Measurements from ENCODE around the gene RHBDF2.

RHBDF2 gene

GRCh38 chr17:76499267-76499667 lies 2.0 kb downstream of the RHBDF2 start:
- DNase-seq: no peak

DNA sequence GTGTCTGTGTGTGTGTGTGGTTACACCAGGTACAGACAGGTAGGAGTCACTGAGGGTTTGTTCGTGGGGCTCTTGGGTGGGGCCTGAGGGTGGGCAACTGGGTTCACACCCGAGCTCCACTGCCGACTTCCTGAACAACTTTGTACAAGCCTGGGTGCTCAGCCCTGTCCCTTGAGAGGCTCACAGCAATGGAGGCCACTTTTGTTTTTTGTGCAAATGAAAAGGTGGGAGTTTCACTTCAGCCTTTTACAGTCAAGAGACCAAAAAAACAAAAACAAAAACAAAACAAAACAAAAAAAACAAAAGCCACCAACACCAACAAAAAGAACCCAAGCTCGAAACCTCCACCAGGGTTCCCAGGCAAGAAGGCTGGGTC lies 2.4 kb downstream of the RHBDF2 start:
- no peak for DNase-seq

DNA sequence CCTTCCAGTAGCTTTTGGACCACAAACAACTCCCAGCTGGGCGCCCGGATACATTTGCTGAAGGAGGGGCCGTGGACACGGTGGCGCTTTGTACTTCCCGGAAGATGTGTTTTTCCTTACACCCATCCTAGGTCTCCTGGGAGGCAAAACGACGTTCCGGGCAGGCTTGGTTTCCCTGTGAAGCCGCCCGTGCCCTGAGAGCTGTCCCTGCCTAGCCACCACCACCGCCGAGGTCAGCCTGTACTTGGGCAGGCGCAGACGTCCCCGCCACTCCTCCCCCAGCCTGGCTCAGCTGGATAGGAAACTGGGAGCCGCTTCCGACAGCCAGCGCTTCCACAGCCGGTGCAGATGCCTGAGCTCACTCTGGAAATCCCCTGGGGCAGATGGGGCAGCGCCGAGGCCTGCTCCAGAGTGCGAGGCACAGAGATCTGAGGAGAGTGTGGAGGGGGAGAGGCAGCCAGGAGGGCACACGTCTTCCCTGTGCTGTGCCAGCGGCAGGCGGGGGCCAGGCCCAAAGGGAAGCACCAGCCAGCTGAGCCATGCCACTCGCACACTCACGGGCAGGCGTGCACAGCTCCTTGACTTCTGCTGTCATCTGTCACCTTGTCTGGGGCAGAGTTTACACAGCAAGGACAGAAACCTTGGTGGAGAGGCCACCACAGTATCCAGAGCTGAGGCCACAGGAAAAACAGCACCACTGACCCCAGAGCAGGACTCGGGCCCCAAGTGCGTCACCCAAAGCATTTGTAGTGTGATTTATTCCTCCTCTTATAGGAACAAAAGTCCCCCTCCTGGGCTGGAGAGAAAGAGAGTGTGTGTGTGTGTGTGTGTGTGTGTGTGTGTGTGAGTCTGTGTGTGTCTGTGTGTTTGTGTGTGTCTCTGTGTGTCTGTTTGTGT lies 3.0 kb downstream of the RHBDF2 start:
- DNase-seq: no peak

- DNase-seq: no peak
These were observed 3.6 kb downstream of the RHBDF2 start for GRCh38 chr17:76497699-76497978.

- DNase-seq: no peak
These were observed 4.8 kb downstream of the RHBDF2 start for GRCh38 chr17:76496464-76496863.

DNA sequence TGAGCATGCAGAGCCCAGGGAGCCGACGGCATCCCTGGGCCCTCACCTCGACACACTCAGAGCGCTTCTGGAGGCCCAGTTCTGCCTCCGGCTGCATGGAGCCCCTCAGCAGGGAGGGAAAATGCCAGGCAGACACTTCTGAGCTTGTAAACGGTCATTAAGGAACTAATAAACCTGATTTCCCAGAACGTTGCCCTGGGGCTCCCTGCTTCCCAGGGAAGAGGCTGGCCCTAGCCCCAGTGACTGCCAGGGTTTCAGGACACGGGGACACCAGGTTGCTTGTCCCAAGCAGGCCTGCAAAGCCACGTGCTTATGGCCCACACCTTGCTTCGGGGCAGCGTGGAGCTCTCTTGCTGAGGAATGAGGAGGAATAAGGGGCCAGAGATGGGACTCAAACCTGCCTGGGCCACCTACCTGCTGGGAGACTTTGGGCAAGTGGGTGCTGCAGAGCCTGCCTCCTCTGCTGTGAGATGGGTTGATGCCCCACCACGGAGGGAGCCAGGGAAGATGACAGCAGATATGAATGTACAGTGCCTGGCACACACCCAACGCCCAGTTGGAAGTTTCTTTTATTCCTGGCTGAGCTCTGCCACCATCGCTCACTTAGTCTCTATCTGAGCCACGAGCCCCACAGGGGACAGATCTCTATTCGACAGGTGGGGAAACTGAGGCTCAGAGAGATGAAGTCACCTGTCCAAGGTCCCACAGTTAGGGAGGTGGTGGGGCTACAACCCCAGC lies 5.4 kb downstream of the RHBDF2 start:
- DNase-seq: no peak

DNA sequence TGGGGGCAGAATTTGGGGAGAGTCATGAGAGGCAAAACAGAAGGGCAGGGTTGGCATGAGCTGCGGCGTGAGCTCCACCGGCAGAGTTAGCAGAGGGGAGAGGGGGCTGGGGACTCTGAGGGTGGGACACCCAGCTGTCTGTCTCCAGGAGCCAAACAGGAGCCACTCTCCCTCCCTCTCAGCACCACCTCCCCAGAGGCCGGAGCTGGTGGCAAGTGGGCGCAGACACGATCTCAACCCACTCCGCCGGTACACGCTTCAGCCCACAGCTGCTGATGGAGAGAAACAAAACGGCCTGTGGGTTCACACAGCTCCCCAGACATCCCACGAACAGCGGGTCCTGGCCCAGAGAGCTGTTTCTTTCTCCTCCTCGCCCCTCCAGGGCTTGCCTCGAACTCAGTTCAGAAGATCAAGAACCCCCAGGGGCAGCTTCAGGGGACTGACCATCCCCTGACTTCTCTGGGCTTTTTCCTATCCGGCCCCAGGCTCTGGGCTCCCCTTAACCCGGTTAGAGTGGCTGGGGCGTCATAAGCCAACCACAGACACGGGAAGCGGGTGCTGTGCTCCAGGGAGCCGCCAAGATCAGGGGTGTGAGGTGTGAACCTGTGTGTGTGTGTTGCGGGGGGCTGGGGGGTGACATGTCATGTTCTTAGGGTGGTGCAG lies 7.6 kb downstream of the RHBDF2 start:
- DNase-seq: no peak

DNA sequence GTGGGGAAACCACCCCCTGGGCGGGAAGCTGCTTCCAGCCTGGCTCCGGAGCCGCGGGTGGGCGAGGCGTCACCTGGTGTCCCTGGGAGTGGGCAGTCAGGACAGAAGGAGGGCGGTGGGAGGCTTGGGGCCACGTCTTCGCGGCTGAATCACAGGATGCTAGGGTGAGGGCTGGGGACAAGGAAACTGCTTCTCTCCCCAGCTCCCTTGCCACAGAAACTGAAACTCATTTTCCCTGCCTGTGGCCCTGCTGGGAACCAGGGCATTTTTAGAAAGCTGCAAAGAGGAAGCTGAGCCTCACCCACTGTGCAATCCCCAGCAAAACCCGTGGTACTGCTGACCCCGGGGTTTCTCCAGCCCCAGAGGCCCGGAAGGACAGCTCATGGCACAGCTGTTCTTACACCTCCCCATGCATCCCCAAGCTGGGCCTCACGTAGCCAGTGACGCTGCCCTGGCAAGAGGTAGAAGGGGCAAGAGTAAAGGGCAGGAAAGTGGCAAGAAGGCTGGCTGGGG lies 8.2 kb downstream of the RHBDF2 start:
- DNase-seq: no peak

DNA sequence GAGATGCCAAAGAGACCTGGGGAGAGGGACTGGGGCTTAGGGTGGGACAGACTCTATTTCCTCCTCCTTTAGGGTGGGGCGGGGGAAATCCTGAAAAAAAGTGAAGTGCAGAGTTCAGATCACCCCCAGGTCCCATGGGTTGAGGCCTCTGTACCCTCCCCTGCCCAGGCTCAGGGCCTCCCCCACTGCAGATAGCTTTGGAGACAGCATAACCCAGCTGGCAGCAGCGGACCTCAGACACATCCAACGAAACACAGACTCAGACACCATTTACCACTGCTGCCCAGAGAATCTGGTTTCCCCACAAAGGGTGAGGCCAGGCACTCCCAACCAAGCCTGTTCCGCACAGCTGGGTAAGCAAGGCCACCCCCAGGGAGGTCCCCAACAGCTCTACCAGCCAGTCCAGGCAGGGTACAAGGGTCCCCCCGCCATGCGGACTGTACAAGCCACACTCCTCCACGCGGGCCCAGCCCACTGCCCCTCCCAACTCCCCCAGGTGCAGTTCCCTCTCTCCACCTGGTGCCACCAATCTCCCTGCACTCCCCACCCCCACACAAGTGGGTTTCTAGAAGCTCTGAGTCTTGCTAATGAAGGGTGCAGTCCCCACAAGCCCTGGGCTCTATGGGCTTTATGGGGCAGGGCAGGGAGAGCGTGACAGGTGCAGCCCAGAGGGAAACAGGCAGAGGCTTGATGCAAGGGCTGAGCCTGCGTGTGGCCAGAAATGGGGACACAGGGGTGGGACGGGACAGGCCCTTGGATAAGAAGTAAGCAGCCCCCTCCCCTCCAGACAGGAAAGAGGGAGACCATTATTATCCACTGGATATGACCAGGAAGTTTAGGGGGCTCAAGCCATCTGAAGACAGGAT lies 8.9 kb downstream of the RHBDF2 start:
- no peak for DNase-seq

DNA sequence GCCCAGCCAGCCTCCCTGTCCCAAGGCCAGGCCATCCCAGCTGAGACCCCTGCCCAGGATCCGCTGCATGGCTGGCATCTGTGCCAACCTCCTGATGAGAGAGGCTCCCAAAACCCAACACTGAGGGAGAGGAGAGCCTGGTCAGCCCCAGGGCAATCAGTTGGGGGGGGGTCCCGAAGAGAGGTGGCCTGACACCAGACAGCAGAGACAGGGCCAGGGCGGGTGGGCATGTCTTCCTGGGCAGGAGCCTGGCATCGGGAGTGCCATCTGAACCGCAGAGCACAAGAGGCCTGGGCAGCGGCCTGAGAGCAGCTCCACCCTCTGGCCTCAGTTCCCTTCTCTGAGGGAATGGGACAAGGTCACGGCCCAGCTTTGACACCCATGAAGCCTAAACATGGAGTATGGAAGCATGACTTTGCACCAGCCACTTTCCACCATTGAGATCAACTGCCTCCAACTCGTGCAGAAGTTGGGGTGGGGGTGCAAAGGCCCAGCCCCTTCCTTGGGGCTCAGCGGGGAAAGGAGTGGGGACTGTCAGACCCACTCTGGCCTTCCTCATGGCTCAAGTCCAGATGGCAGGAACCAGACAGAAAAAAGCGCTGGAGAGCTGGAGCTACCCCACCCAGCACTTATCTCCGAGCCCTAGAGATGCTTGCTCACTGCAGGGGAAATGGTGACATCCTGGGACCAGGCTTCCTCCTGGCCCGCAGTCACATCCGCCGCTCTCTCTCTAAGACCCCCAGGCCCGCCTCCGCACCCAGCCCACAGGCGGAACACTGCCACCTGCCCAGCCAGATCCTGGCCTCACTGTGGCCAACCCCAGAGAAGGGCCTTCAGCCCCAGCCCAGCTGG lies 9.7 kb downstream of the RHBDF2 start:
- DNase-seq: no peak

GRCh38 chr17:76490112-76490710 lies 11.0 kb downstream of the RHBDF2 start:
- no peak for DNase-seq

- DNase-seq: no peak
These were observed 13.6 kb downstream of the RHBDF2 start for GRCh38 chr17:76487451-76488192.

- DNase-seq: no peak
These were observed 15.7 kb downstream of the RHBDF2 start for GRCh38 chr17:76485569-76485968.

DNA sequence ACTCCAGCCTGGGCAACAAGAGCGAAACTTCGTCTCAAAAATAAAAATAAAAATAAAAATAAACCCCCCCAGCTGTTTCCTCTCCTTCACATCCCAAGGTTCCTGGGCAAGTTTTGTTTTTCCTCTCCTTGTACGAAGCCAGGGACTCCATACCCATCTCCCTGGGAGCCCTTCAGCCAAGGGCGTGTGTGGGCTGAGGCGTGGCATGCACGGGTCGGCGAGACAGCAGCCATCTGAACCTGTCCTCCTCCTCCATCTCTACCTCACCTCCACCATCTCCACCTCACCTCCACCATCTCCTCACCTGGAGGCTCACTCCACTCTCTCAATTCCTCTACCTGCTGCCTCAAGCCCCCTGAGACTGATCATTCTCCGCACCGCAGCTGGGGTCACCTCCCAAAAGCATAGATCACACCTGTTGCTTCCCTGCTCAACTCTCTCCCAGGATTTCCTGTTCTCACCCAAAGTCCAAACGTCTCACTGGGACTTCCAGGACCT lies 16.9 kb downstream of the RHBDF2 start:
- DNase-seq: no peak

- no peak for DNase-seq
These were observed 20.1 kb downstream of the RHBDF2 start for GRCh38 chr17:76481071-76481655.

DNA sequence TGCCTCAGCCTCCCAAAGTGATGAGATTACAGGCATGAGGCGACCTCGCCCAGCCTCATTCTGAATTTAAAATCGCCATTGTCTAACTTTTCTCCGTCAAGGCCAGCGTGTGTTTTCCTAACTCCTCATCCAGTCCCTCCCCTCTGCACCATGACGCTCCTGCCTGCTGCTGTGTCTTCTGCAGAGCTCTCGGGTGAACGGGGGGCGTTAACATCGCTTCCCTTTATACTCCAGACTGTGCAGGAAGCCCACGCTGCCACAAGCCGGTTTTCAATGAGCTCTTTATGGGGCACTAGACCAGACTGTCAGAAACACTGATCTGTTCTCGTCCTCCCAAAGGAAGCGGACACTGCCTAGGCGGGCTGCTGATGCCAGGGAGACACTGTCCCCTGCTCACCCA lies 20.6 kb downstream of the RHBDF2 start:
- DNase-seq: no peak

GRCh38 chr17:76479515-76480060 lies 21.6 kb downstream of the RHBDF2 start:
- no peak for DNase-seq

DNA sequence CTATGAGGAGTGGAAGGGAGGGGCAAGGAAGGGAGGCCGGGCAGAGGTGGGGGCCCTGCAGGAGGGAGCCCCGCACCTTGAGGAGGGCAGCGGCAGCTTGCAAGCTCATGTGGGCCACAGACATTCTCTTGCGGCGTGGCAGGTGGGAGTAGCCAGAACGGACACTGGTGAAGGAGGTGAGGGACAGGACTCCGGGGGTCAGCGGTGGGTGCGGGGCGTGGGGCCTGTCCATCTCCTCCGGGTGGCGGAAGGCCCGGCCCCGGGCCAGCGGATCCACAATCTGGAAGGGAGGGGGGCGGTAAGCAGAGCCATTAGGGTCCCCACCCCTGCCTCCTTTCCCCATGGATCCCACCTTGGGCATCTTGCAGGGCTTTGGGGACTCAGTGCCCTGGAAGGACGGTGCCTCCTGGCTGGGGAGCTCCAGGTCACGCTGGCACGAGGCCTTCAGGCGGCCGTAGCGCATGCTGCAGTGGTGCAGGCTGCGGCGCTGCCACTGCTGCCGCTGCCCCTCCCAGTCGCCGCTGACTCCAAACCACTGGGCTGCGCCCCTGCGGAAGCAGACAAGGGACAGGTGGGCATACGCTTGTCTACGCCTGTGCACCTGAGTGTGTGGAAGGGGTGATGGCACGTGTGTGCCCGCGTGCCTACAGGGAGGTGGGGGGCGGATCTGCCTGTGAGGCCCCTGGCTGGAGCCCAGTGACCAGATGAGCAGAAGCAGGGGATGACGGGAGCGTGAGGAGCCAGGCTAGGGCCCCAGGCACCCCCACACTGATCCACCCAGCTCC lies 22.3 kb downstream of the RHBDF2 start:
- DNase-seq: no peak

DNA sequence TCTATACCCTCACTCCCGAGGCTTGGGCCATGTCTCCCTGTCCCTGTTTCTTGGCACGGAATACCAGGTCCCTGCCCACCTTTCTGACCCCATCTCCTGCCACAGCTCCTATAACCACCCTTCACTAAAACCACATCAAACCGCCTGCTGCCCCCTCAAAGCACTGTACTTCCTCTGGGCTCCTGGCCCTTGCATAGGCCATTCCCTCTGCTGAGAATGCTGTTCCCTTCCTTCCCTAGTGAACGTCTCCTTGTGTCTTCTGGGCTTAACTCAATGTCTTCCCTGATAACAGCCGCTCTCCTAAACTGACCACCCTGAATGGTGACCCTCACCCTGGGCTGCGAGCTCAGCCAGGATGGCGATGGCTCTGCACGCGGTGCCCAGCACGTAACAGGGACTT lies 23.1 kb downstream of the RHBDF2 start:
- no peak for DNase-seq
